Measurements from ENCODE around the gene ACYP2.
"Not testable (repeated sequence)": the region's sequence is repeated elsewhere in the genome, so short reads cannot be mapped to it uniquely, and the experiment has no call there.

ACYP2 gene

GRCh38 chr2:54271189-54271588 lies 155.8 kb downstream of the ACYP2 start:
- DNase-seq (ENCODE audit: low read depth in 2 of 2), result no peak

GRCh38 chr2:54271843-54272627 lies 156.6 kb downstream of the ACYP2 start:
- DNase-seq (ENCODE audit: low read depth in 2 of 2), result no peak

- no peak for DNase-seq (ENCODE audit: low read depth in 2 of 2)
Measured at GRCh38 chr2:54274781-54275242, 159.4 kb downstream of the ACYP2 start.

- no peak for DNase-seq (ENCODE audit: low read depth in 2 of 2)
Measured at GRCh38 chr2:54275541-54275940, 160.1 kb downstream of the ACYP2 start.

GRCh38 chr2:54279385-54279784 lies 164.0 kb downstream of the ACYP2 start:
- no peak for DNase-seq (ENCODE audit: low read depth in 2 of 2)

- DNase-seq (ENCODE audit: low read depth in 2 of 2), result no peak
Measured at GRCh38 chr2:54284826-54285225, 169.4 kb downstream of the ACYP2 start.

- DNase-seq (ENCODE audit: low read depth in 2 of 2), result no peak
Measured at GRCh38 chr2:54285451-54285850, 170.0 kb downstream of the ACYP2 start.

GRCh38 chr2:54287532-54287931 lies 172.1 kb downstream of the ACYP2 start:
- no peak for DNase-seq (ENCODE audit: low read depth in 2 of 2)

- DNase-seq (ENCODE audit: low read depth in 2 of 2), result no peak
Measured at GRCh38 chr2:54289917-54290316, 174.5 kb downstream of the ACYP2 start.

GRCh38 chr2:54290356-54291025 lies 175.1 kb downstream of the ACYP2 start:
- DNase-seq (ENCODE audit: low read depth in 2 of 2), result no peak

GRCh38 chr2:54294665-54295064 lies 179.2 kb downstream of the ACYP2 start:
- DNase-seq (ENCODE audit: low read depth in 2 of 2), result not testable (repeated sequence)

GRCh38 chr2:54295911-54296310 lies 180.5 kb downstream of the ACYP2 start:
- DNase-seq (ENCODE audit: low read depth in 2 of 2), result no peak

GRCh38 chr2:54298514-54298913 lies 183.1 kb downstream of the ACYP2 start:
- DNase-seq (ENCODE audit: low read depth in 2 of 2), result no peak

GRCh38 chr2:54303631-54304030 lies 188.2 kb downstream of the ACYP2 start:
- no peak for DNase-seq (ENCODE audit: low read depth in 2 of 2)

GRCh38 chr2:54306556-54306955 lies 191.1 kb downstream of the ACYP2 start:
- no peak for DNase-seq (ENCODE audit: low read depth in 2 of 2)

- DNase-seq (ENCODE audit: low read depth in 2 of 2), result no peak
Measured at GRCh38 chr2:54308186-54308585, 192.8 kb downstream of the ACYP2 start.

- no peak for DNase-seq (ENCODE audit: low read depth in 2 of 2)
Measured at GRCh38 chr2:54308782-54309181, 193.4 kb downstream of the ACYP2 start.

- no peak for DNase-seq (ENCODE audit: low read depth in 2 of 2)
Measured at GRCh38 chr2:54310311-54310710, 194.9 kb downstream of the ACYP2 start.

GRCh38 chr2:54310961-54311360 lies 195.5 kb downstream of the ACYP2 start:
- no peak for DNase-seq (ENCODE audit: low read depth in 2 of 2)

- DNase-seq (ENCODE audit: low read depth in 2 of 2), result no peak
Measured at GRCh38 chr2:54313147-54313546, 197.7 kb downstream of the ACYP2 start.

GRCh38 chr2:54317973-54318372 lies 202.6 kb downstream of the ACYP2 start:
- no peak for DNase-seq (ENCODE audit: low read depth in 2 of 2)

GRCh38 chr2:54318821-54319220 lies 203.4 kb downstream of the ACYP2 start:
- DNase-seq (ENCODE audit: low read depth in 2 of 2), result no peak

GRCh38 chr2:54321047-54321446 lies 205.6 kb downstream of the ACYP2 start:
- DNase-seq (ENCODE audit: low read depth in 2 of 2), result no peak

Data from stimulated activated CD4-positive, alpha-beta T cell treated with anti-CD3 and anti-CD28 coated beads, Interleukin-12 subunit alpha, Interleukin-12 subunit beta, amount 100 ng/mL, for 24 hours (primary cell).